Breast epithelium (tissue), 3 donors: ENCODE measurements around the gene MARCHF2.

ENCODE experiments used
- POLR2A ChIP-seq: fragments of 450-650 bp; IDR thresholded peaks from one replicate; pipeline ENCODE4 v1.6.1; 2016; ENCODE audit warnings: antibody characterized with exemption, mild to moderate bottlenecking, moderate library complexity
- POLR2AphosphoS5 ChIP-seq, 3 donors: sonication (generic); formaldehyde crosslinking; IDR thresholded peaks; one replicate each; pipeline ENCODE4 v1.6.1; 2017; ENCODE audit warnings: antibody characterized with exemption in 3 of 3
- TF ChIP-seq, protein P1 (sequence below), 3 donors: fragments of 450-650 bp; IDR thresholded peaks; one replicate each; pipeline ENCODE4 v1.5.1; 2016 to 2017; ENCODE audit warnings: antibody characterized with exemption in 3 of 3, mild to moderate bottlenecking in 3 of 3, moderate library complexity in 3 of 3

DNA sequence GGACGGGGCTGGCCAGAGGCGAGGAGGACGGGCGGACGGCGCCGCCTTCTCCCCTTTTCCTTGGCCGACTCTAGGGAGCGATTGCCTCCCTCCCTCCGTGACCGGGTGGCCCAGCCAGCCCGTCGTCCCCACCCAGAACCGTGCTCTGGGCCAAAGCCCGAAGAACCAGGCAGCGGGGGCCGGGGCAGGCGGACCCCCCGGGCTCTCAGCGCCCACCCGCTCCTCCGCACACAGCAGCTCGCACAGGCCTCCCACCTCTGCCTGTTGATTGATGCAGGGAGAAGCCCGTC, 9.3 kb upstream of the MARCHF2 start:
- TF ChIP-seq, protein P1, sequence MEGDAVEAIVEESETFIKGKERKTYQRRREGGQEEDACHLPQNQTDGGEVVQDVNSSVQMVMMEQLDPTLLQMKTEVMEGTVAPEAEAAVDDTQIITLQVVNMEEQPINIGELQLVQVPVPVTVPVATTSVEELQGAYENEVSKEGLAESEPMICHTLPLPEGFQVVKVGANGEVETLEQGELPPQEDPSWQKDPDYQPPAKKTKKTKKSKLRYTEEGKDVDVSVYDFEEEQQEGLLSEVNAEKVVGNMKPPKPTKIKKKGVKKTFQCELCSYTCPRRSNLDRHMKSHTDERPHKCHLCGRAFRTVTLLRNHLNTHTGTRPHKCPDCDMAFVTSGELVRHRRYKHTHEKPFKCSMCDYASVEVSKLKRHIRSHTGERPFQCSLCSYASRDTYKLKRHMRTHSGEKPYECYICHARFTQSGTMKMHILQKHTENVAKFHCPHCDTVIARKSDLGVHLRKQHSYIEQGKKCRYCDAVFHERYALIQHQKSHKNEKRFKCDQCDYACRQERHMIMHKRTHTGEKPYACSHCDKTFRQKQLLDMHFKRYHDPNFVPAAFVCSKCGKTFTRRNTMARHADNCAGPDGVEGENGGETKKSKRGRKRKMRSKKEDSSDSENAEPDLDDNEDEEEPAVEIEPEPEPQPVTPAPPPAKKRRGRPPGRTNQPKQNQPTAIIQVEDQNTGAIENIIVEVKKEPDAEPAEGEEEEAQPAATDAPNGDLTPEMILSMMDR (IDR thresholded peaks at IDR 0.05), result no peak
- TF ChIP-seq POLR2AphosphoS5 (IDR thresholded peaks at IDR 0.05) (no peak), POLR2A (no peak)
